Right atrium auricular region (tissue), 2 donors: ENCODE data around the gene MKKS. TPM values are rescaled to one million over a fixed set of nuclear protein-coding genes. Genes with fewer than 3 reads are reported as not detected.
A peak's percentile ranks its signal among the peaks of the same experiment; 100 is the strongest.

ENCODE experiments used
- DNase-seq: peaks from one replicate; pipeline ENCODE4 v3.0.0-alpha.2; 2019; ENCODE audit warnings: low spot score
- H3K27ac ChIP-seq, 2 donors: fragments of 200-600 bp; sonication (generic); 1 replicate in 1 of 2; 2 replicates in 1 of 2; pipeline ENCODE4 v1.5.1; 2016 to 2019
- H3K27me3 ChIP-seq, 2 donors: fragments of 200-600 bp; sonication (generic); one replicate each; pipeline versions ENCODE4 v1.5.1 to v1.6.0; 2017 to 2019
- H3K36me3 ChIP-seq: fragments of 200-600 bp; sonication (generic); one replicate; pipeline ENCODE4 v1.5.1; 2016
- H3K4me1 ChIP-seq, 2 donors: fragments of 200-600 bp; sonication (generic); one replicate each; pipeline versions ENCODE4 v1.5.1 to v1.6.0; 2017 to 2019
- H3K4me3 ChIP-seq, 2 donors: fragments of 200-600 bp; sonication (generic); 1 replicate in 1 of 2; 2 replicates in 1 of 2; pipeline ENCODE4 v1.5.1; 2017 to 2019; ENCODE audit warnings: mild to moderate bottlenecking in 1 of 2, moderate library complexity in 1 of 2
- H3K9me3 ChIP-seq, 2 donors: fragments of 200-600 bp; sonication (generic); one replicate each; pipeline ENCODE4 v1.5.1; 2019
- CTCF ChIP-seq, 2 donors: fragments of 200-600 bp; sonication (generic); IDR thresholded peaks; one replicate each; pipeline ENCODE4 v1.5.1; 2019; ENCODE audit warnings: antibody characterized with exemption in 2 of 2
- total RNA-seq, 2 donors: library from RNA; depleted of rRNA; stranded (reverse); fragments of >200 nt; gene quantifications; one replicate each; pipeline ENCODE4 v1.1.0, GENCODE V29; 2016

The MKKS gene
- 10 to 100 TPM; 12.4 to 15.4 TPM for total RNA-seq

- peak; percentile 89 for DNase-seq
- peak within 1 kb of the TSS; percentile 95 to 97 for H3K27ac ChIP-seq
- peaks cover 0 to 34% of the 10 kb centered on the region in 2 donors for H3K4me1 ChIP-seq
- no peak for TF ChIP-seq CTCF (IDR thresholded peaks at IDR 0.05)
- H3K9me3 ChIP-seq, result no peaks in the 10 kb centered on the region
- no peaks in the 10 kb centered on the region for H3K36me3 ChIP-seq
- no peaks in the 10 kb centered on the region for H3K27me3 ChIP-seq
- peak within 1 kb of the TSS; percentile 66 to 90 for H3K4me3 ChIP-seq
Measured at GRCh38 chr20:10433623-10434466, at the start of gene MKKS. TSS of gene MKKS (minus strand) at chr20:10434222. CDS start at chr20:10413514, 20,708 bp downstream.

GRCh38 chr20:10483691-10484090, 49.7 kb upstream of the MKKS start:
- DNase-seq, result no peak
- Histone ChIP-seq H3K4me3 (no peak overlapping the region), H3K36me3 (no peaks in the 10 kb centered on the region), H3K9me3 (no peaks in the 10 kb centered on the region), H3K27me3 (no peaks in the 10 kb centered on the region), H3K4me1 (peaks cover 0 to 8% of the 10 kb centered on the region in 2 donors), H3K27ac (no peak overlapping the region)
- no peak for TF ChIP-seq CTCF (IDR thresholded peaks at IDR 0.05)

GRCh38 chr20:10481676-10482075, 47.7 kb upstream of the MKKS start:
- Histone ChIP-seq H3K27ac (no peak overlapping the region), H3K27me3 (no peaks in the 10 kb centered on the region), H3K4me1 (no peaks in the 10 kb centered on the region), H3K9me3 (no peaks in the 10 kb centered on the region), H3K4me3 (no peak overlapping the region), H3K36me3 (no peaks in the 10 kb centered on the region)
- TF ChIP-seq CTCF (IDR thresholded peaks at IDR 0.05), result no peak
- DNase-seq, result no peak

- H3K27ac ChIP-seq, result no peak overlapping the region
- TF ChIP-seq CTCF (IDR thresholded peaks at IDR 0.05), result no peak
- H3K27me3 ChIP-seq, result no peaks in the 10 kb centered on the region
- H3K9me3 ChIP-seq, result no peaks in the 10 kb centered on the region
- no peak overlapping the region for H3K4me3 ChIP-seq
- H3K36me3 ChIP-seq, result no peaks in the 10 kb centered on the region
- no peak for DNase-seq
- peaks cover 0 to 22% of the 10 kb centered on the region in 2 donors for H3K4me1 ChIP-seq
Measured at GRCh38 chr20:10478930-10479329, 44.9 kb upstream of the MKKS start.

- H3K27me3 ChIP-seq, result no peaks in the 10 kb centered on the region
- peaks cover 0 to 22% of the 10 kb centered on the region in 2 donors for H3K4me1 ChIP-seq
- no peak for TF ChIP-seq CTCF (IDR thresholded peaks at IDR 0.05)
- H3K27ac ChIP-seq, result no peak overlapping the region
- no peaks in the 10 kb centered on the region for H3K36me3 ChIP-seq
- H3K9me3 ChIP-seq, result no peaks in the 10 kb centered on the region
- no peak for DNase-seq
- H3K4me3 ChIP-seq, result no peak overlapping the region
Measured at GRCh38 chr20:10478205-10478604, 44.2 kb upstream of the MKKS start.
